BE2C (cell line): Measurements from ENCODE around the gene HAUS2.

ENCODE experiments used
- DNase-seq: peaks from one replicate; pipeline ENCODE4 v3.0.0-alpha.2; 2020
- H3K27me3 ChIP-seq: fragments of 250-450 bp; sonication (Bioruptor Pico); 2 replicates; pipeline ENCODE4 v1.5.1; 2020; ENCODE audit warnings: mild to moderate bottlenecking
- H3K36me3 ChIP-seq: fragments of 250-450 bp; sonication (Bioruptor Pico); 2 replicates; pipeline ENCODE4 v1.5.1; 2020; ENCODE audit warnings: mild to moderate bottlenecking
- H3K4me1 ChIP-seq: fragments of 250-450 bp; sonication (Bioruptor Pico); 2 replicates; pipeline ENCODE4 v1.5.1; 2020
- H3K4me3 ChIP-seq: 2 replicates; pipeline ENCODE4 v1.5.1; 2011; ENCODE audit warnings: low read depth, low read length
- H3K9me3 ChIP-seq: fragments of 250-450 bp; sonication (Bioruptor Pico); 2 replicates; pipeline ENCODE4 v1.5.1; 2020
- CTCF ChIP-seq: IDR thresholded peaks from 2 replicates; pipeline ENCODE4 v1.5.1; 2012; ENCODE audit warnings: mild to moderate bottlenecking, low read depth, low read length

The HAUS2 gene

GRCh38 chr15:42558739-42559138 is 10.1 kb downstream of the HAUS2 start:
- peaks cover 50% of the 10 kb centered on the region for H3K36me3 ChIP-seq
- no peaks in the 10 kb centered on the region for H3K9me3 ChIP-seq
- H3K27me3 ChIP-seq, result no peaks in the 10 kb centered on the region
- DNase-seq, result no peak
- H3K4me1 ChIP-seq, result no peaks in the 10 kb centered on the region
- no peak overlapping the region for H3K4me3 ChIP-seq
- no peak for TF ChIP-seq CTCF

GRCh38 chr15:42575188-42576039 is 26.8 kb downstream of the HAUS2 start, which contains the start of gene STARD9:
Gene STARD9 (plus strand): TSS chr15:42575606. CDS start chr15:42575716, 110 bp downstream.
- H3K36me3 ChIP-seq, result no peaks in the 10 kb centered on the region
- no peak for TF ChIP-seq CTCF
- H3K27me3 ChIP-seq, result no peaks in the 10 kb centered on the region
- H3K4me1 ChIP-seq, result peaks cover 6% of the 10 kb centered on the region
- peak within 1 kb of the TSS; percentile 84 for H3K4me3 ChIP-seq
- peak; percentile 100 for DNase-seq
- H3K9me3 ChIP-seq, result no peaks in the 10 kb centered on the region

- H3K4me3 ChIP-seq, result peak overlapping the region; percentile 84
- H3K9me3 ChIP-seq, result no peaks in the 10 kb centered on the region
These were observed 27.5 kb downstream of the HAUS2 start for GRCh38 chr15:42576040-42576594.

GRCh38 chr15:42576776-42577175 is 28.1 kb downstream of the HAUS2 start:
- Histone ChIP-seq H3K4me1 (peaks cover 7% of the 10 kb centered on the region), H3K36me3 (no peaks in the 10 kb centered on the region), H3K4me3 (peak overlapping the region; percentile 84), H3K9me3 (no peaks in the 10 kb centered on the region), H3K27me3 (no peaks in the 10 kb centered on the region)
- TF ChIP-seq CTCF, result no peak
- no peak for DNase-seq

More at GRCh38 chr15:42576040-42576594, 27.5 kb downstream of the HAUS2 start:
- Histone ChIP-seq H3K36me3 (no peaks in the 10 kb centered on the region), H3K4me1 (peaks cover 6% of the 10 kb centered on the region), H3K27me3 (no peaks in the 10 kb centered on the region)
- no peak for DNase-seq
- no peak for TF ChIP-seq CTCF

- Histone ChIP-seq H3K4me3 (no peak overlapping the region), H3K9me3 (no peaks in the 10 kb centered on the region), H3K27me3 (no peaks in the 10 kb centered on the region), H3K4me1 (peaks cover 13% of the 10 kb centered on the region), H3K36me3 (no peaks in the 10 kb centered on the region; the same call in 1 of the 2 replicates)
- no peak for TF ChIP-seq CTCF
- no peak for DNase-seq
These were observed 28.9 kb downstream of the HAUS2 start for GRCh38 chr15:42577514-42578031.
